Endodermal cell (in vitro differentiated cells): ENCODE data around the gene CNRIP1. TPM values are rescaled to one million over a fixed set of nuclear protein-coding genes. Genes with fewer than 3 reads are reported as not detected.
A peak's percentile ranks its signal among the peaks of the same experiment; 100 is the strongest.

Source experiments
- DNase-seq: peaks from one replicate; pipeline ENCODE4 v3.0.0-alpha.2; 2017
- H3K27ac ChIP-seq: 2 replicates; pipeline ENCODE4 v1.5.1; 2013; ENCODE audit warnings: mild to moderate bottlenecking, low read depth, low read length, moderate library complexity
- H3K27me3 ChIP-seq: 2 replicates; pipeline ENCODE4 v1.6.1; 2013; ENCODE audit warnings: mild to moderate bottlenecking, low read length, moderate library complexity; ENCODE audit not compliant: insufficient read depth, control insufficient read depth, poor library complexity, severe bottlenecking
- H3K36me3 ChIP-seq: 2 replicates; pipeline ENCODE4 v1.7.0; 2013; ENCODE audit warnings: mild to moderate bottlenecking, low read length, moderate library complexity; ENCODE audit not compliant: control insufficient read depth, insufficient read depth
- H3K4me1 ChIP-seq: one replicate; pipeline ENCODE4 v1.7.0; 2013; ENCODE audit warnings: low read length; ENCODE audit not compliant: control insufficient read depth, insufficient read depth
- H3K4me3 ChIP-seq: 2 replicates; pipeline ENCODE4 v1.5.1; 2013; ENCODE audit warnings: mild to moderate bottlenecking, low read length, moderate library complexity
- H3K9ac ChIP-seq: 2 replicates; pipeline ENCODE4 v1.6.1; 2013; ENCODE audit warnings: mild to moderate bottlenecking, low read length, moderate library complexity; ENCODE audit not compliant: poor library complexity, severe bottlenecking; ENCODE audit errors: extremely low read depth
- H3K9me3 ChIP-seq: 2 replicates; pipeline ENCODE4 v1.6.1; 2013; ENCODE audit warnings: mild to moderate bottlenecking, low read length, moderate library complexity; ENCODE audit not compliant: control insufficient read depth
- H3K27ac Mint-ChIP-seq: 2 replicates; pipeline ENCODE4 v1.8.0; 2020; ENCODE audit warnings: mixed read lengths
- H3K27me3 Mint-ChIP-seq: 2 replicates; pipeline ENCODE4 v1.8.0; 2021; ENCODE audit warnings: mild to moderate bottlenecking, mixed read lengths; ENCODE audit not compliant: insufficient read depth
- H3K36me3 Mint-ChIP-seq: 2 replicates; pipeline ENCODE4 v1.8.0; 2020; ENCODE audit warnings: low read depth, mixed read lengths
- H3K4me1 Mint-ChIP-seq: 2 replicates; pipeline ENCODE4 v1.8.0; 2020; ENCODE audit warnings: mixed read lengths
- H3K4me3 Mint-ChIP-seq: 2 replicates; pipeline ENCODE4 v1.8.0; 2020; ENCODE audit warnings: mild to moderate bottlenecking, moderate library complexity, mixed read lengths
- H3K9me3 Mint-ChIP-seq: 2 replicates; pipeline ENCODE4 v1.8.0; 2020; ENCODE audit warnings: mild to moderate bottlenecking, mixed read lengths
- CTCF ChIP-seq: fragments of 200-600 bp; sonication (generic); conservative IDR thresholded peaks from 2 replicates; pipeline ENCODE4 v1.5.0; 2021; ENCODE audit warnings: antibody characterized with exemption, mild to moderate bottlenecking
- WGBS, 2 experiments: methylation state at CpG; one replicate each; pipeline versions ENCODE4 v1.1.5 to v1.1.7; 2013; ENCODE audit warnings: missing lambda C conversion rate in 2 of 2, mixed read lengths in 1 of 2; ENCODE audit not compliant: insufficient coverage in 1 of 2, insufficient read length in 1 of 2; 5-methylcytosine and 5-hydroxymethylcytosine counted together
- total RNA-seq, 2 donors: library from RNA; stranded (reverse); fragmentation: NEBNext Ultra II Directional in 1 of 2; extraction: Animal tissue kit (Norgen Biotek cat#: 25700) in 1 of 2; gene quantifications; 2 replicates in 1 of 2; 3 replicates in 1 of 2; pipeline ENCODE4 v1.2.1, GENCODE V29; 2021

The CNRIP1 gene
- total RNA-seq, 2 donors from 2014 or later, result 0.57 TPM; not detected in 1

GRCh38 chr2:68248806-68249205, 70.9 kb downstream of the CNRIP1 start:
- WGBS, 2 experiments, result 90 to 100% methylated on average over 1 to 2 of the region's 2 CpGs
- H3K27me3 Mint-ChIP-seq, result no peaks in the 10 kb centered on the region
- no peak overlapping the region for H3K9ac ChIP-seq
- no peak overlapping the region for H3K27ac ChIP-seq
- H3K27ac Mint-ChIP-seq, result no peak overlapping the region
- DNase-seq, result no peak
- H3K9me3 Mint-ChIP-seq, result no peaks in the 10 kb centered on the region
- no peaks in the 10 kb centered on the region for H3K9me3 ChIP-seq
- no peaks in the 10 kb centered on the region for H3K36me3 ChIP-seq
- H3K4me3 ChIP-seq, result peak overlapping the region; percentile 96
- no peak overlapping the region for H3K4me3 Mint-ChIP-seq
- no peak for TF ChIP-seq CTCF
- peaks cover 7% of the 10 kb centered on the region for H3K4me1 Mint-ChIP-seq
- H3K4me1 ChIP-seq, result peaks cover 11% of the 10 kb centered on the region
- H3K36me3 Mint-ChIP-seq, result peaks cover 3% of the 10 kb centered on the region
- no peaks in the 10 kb centered on the region for H3K27me3 ChIP-seq

- H3K4me1 ChIP-seq, result peaks cover 11% of the 10 kb centered on the region
- no peak overlapping the region for H3K27ac ChIP-seq
- H3K9ac ChIP-seq, result no peak overlapping the region
- no peaks in the 10 kb centered on the region for H3K27me3 Mint-ChIP-seq
- TF ChIP-seq CTCF, result no peak
- H3K36me3 Mint-ChIP-seq, result peaks cover 3% of the 10 kb centered on the region
- H3K4me1 Mint-ChIP-seq, result peaks cover 7% of the 10 kb centered on the region
- H3K36me3 ChIP-seq, result no peaks in the 10 kb centered on the region
- H3K4me3 ChIP-seq, result peak overlapping the region; percentile 96
- no peak overlapping the region for H3K4me3 Mint-ChIP-seq
- H3K27me3 ChIP-seq, result no peaks in the 10 kb centered on the region
- no peak overlapping the region for H3K27ac Mint-ChIP-seq
- no peaks in the 10 kb centered on the region for H3K9me3 ChIP-seq
- DNase-seq, result no peak
- no peaks in the 10 kb centered on the region for H3K9me3 Mint-ChIP-seq
- WGBS, 2 experiments, result 90 to 93% methylated on average over 2 to 3 of the region's 3 CpGs
Measured at GRCh38 chr2:68248361-68248760, 71.4 kb downstream of the CNRIP1 start.

GRCh38 chr2:68246396-68246795, 73.4 kb downstream of the CNRIP1 start:
- no peaks in the 10 kb centered on the region for H3K9me3 Mint-ChIP-seq
- Histone ChIP-seq H3K4me1 (peaks cover 11% of the 10 kb centered on the region), H3K9me3 (no peaks in the 10 kb centered on the region), H3K4me3 (no peak overlapping the region), H3K36me3 (peaks cover 4% of the 10 kb centered on the region), H3K27me3 (no peaks in the 10 kb centered on the region), H3K27ac (no peak overlapping the region), H3K9ac (no peak overlapping the region)
- DNase-seq, result no peak
- TF ChIP-seq CTCF, result no peak
- no peaks in the 10 kb centered on the region for H3K27me3 Mint-ChIP-seq
- no peak overlapping the region for H3K4me3 Mint-ChIP-seq
- H3K4me1 Mint-ChIP-seq, result peaks cover 7% of the 10 kb centered on the region
- 83 to 86% methylated on average over 1 of the region's 1 CpG for WGBS, 2 experiments
- peaks cover 3% of the 10 kb centered on the region for H3K36me3 Mint-ChIP-seq
- no peak overlapping the region for H3K27ac Mint-ChIP-seq
